Keratinocyte (primary cell): ENCODE results near the gene FAM83G. TPM values are rescaled to one million over a fixed set of nuclear protein-coding genes. Genes with fewer than 3 reads are reported as not detected.

Experiments
- DNase-seq: peaks from one replicate; pipeline ENCODE4 v3.0.0-alpha.2; 2011; ENCODE audit warnings: low read depth, missing footprints, low spot score
- FAIRE-seq: peaks from 2 replicates; lab custom pipeline; 2011; peaks lifted over from hg19 to GRCh38; lab: Jason Lieb, UNC
- H2AFZ ChIP-seq: 2 replicates; pipeline ENCODE4 v1.6.0; 2012; ENCODE audit warnings: low read length, control low read depth, inconsistent platforms; ENCODE audit not compliant: control insufficient read depth
- H3K27ac ChIP-seq: 2 replicates; pipeline ENCODE4 v1.5.1; 2011; ENCODE audit warnings: low read length; ENCODE audit not compliant: control insufficient read depth, insufficient read depth
- H3K27me3 ChIP-seq: 3 replicates; pipeline ENCODE4 v1.6.0; 2011; ENCODE audit warnings: low read length; ENCODE audit not compliant: control insufficient read depth, insufficient read depth; ENCODE audit errors: extremely low read depth
- H3K36me3 ChIP-seq, 2 experiments: 2 replicates in 1 of 2; 3 replicates in 1 of 2; pipeline ENCODE4 v1.5.1; 2011; ENCODE audit warnings: low read length in 2 of 2, mild to moderate bottlenecking in 1 of 2; ENCODE audit not compliant: control insufficient read depth in 2 of 2, insufficient read depth in 2 of 2; ENCODE audit errors: extremely low read depth in 1 of 2
- H3K4me1 ChIP-seq: 3 replicates; pipeline ENCODE4 v1.5.1; 2011; ENCODE audit warnings: low read length; ENCODE audit not compliant: control insufficient read depth, insufficient read depth; ENCODE audit errors: extremely low read depth
- H3K4me2 ChIP-seq: 3 replicates; pipeline ENCODE4 v1.6.0; 2011; ENCODE audit warnings: low read depth, low read length; ENCODE audit not compliant: control insufficient read depth, insufficient read depth; ENCODE audit errors: extremely low read depth
- H3K4me3 ChIP-seq, 3 experiments: fragments of 200-600 bp in 1 of 3; sonication (generic) in 1 of 3; 2 replicates in 2 of 3; 3 replicates in 1 of 3; pipeline ENCODE4 v1.5.1; 2011 to 2016; ENCODE audit warnings: low read length in 3 of 3, mild to moderate bottlenecking in 3 of 3, control low read depth in 2 of 3, inconsistent platforms in 1 of 3, low read depth in 1 of 3, mixed read lengths in 1 of 3, mixed run types in 1 of 3, moderate library complexity in 1 of 3; ENCODE audit not compliant: control insufficient read depth in 2 of 3, insufficient read depth in 2 of 3; ENCODE audit errors: extremely low read depth in 1 of 3
- H3K79me2 ChIP-seq: 2 replicates; pipeline ENCODE4 v1.6.0; 2012; ENCODE audit warnings: low read length; ENCODE audit not compliant: control insufficient read depth, insufficient read depth
- H3K9ac ChIP-seq: 3 replicates; pipeline ENCODE4 v1.6.0; 2011; ENCODE audit warnings: low read length; ENCODE audit not compliant: control insufficient read depth, insufficient read depth; ENCODE audit errors: extremely low read depth
- H3K9me1 ChIP-seq: 3 replicates; pipeline ENCODE4 v1.6.0; 2011; ENCODE audit warnings: low read length; ENCODE audit not compliant: control insufficient read depth, insufficient read depth; ENCODE audit errors: extremely low read depth
- H3K9me3 ChIP-seq: 2 replicates; pipeline ENCODE4 v1.5.1; 2012; ENCODE audit warnings: low read depth, low read length; ENCODE audit not compliant: control insufficient read depth
- H4K20me1 ChIP-seq: 3 replicates; pipeline ENCODE4 v1.6.0; 2011; ENCODE audit warnings: low read length; ENCODE audit not compliant: control insufficient read depth, insufficient read depth; ENCODE audit errors: extremely low read depth
- CTCF ChIP-seq, 3 experiments: IDR thresholded peaks in 1 of 3; conservative IDR thresholded peaks in 1 of 3; optimal IDR thresholded peaks in 1 of 3; 2 replicates in 2 of 3; 3 replicates in 1 of 3; pipeline versions ENCODE3 to v1.5.1; 2011; ENCODE audit warnings: low read length in 3 of 3, mild to moderate bottlenecking in 3 of 3, moderate library complexity in 2 of 3, control low read depth in 1 of 3, inconsistent platforms in 1 of 3; ENCODE audit not compliant: insufficient read depth in 2 of 3; ENCODE audit errors: extremely low read depth in 1 of 3
- EZH2 ChIP-seq: IDR thresholded peaks from one replicate; pipeline ENCODE4 v1.6.1; 2012; ENCODE audit warnings: inconsistent platforms, mild to moderate bottlenecking, low read length, moderate library complexity
- dilution Hi-C: fragments of 300-500 bp; cut with MboI; formaldehyde crosslinking; loops from one replicate; pipeline ENCODE4 v1.7.0; 2020; ENCODE audit warnings: low sequenced_read_pairs; ENCODE audit not compliant: extremely low pct_ligation_motif_present
- polyA plus RNA-seq, 5 experiments: library from polyadenylated mRNA; depleted of rRNA in 3 of 5; stranded (reverse) in 3 of 5; stranded (forward) in 1 of 5; unstranded in 1 of 5; fragments of >200 nt; gene quantifications; 1 replicate in 1 of 5; 2 replicates in 3 of 5; 3 replicates in 1 of 5; pipeline versions ENCODE4 v1.2.1 to v1.2.3, GENCODE V29; 2011 to 2012; ENCODE audit warnings: missing spikeins in 2 of 5, low read depth in 1 of 5, low replicate concordance in 1 of 5

The FAM83G gene
- polyA plus RNA-seq, 1 donor (not counting 4 experiments of a cell fraction or from before 2014, with no cell fraction given) = 23.2 TPM

GRCh38 chr17:18963126-18964017 is 41.2 kb downstream of the FAM83G start:
- Histone ChIP-seq H2AFZ (no peak overlapping the region), H4K20me1 (peaks cover 2% of the 10 kb centered on the region), H3K4me3 (no peak overlapping the region), H3K27me3 (no peaks in the 10 kb centered on the region), H3K4me1 (peaks cover 26% of the 10 kb centered on the region), H3K36me3 (no peaks in the 10 kb centered on the region), H3K79me2 (no peaks in the 10 kb centered on the region), H3K27ac (no peak overlapping the region), H3K4me2 (no peak overlapping the region), H3K9ac (no peak overlapping the region), H3K9me3 (no peaks in the 10 kb centered on the region), H3K9me1 (peaks cover 2% of the 10 kb centered on the region)
- no peak for TF ChIP-seq EZH2
- no peak for TF ChIP-seq CTCF (optimal IDR thresholded peaks at IDR 0.05 in 1 of 3, IDR thresholded peaks at IDR 0.05 in 1 of 3, conservative IDR thresholded peaks at IDR 0.05 in 1 of 3; ENCODE audit: extremely low read depth in 1 of 3, insufficient read depth in 2 of 3, low read length in 3 of 3)
- dilution Hi-C loops = no loop called here
- DNase-seq (no peak), FAIRE-seq (no peak)

GRCh38 chr17:18962494-18962815 is 42.1 kb downstream of the FAM83G start:
- H4K20me1 ChIP-seq = no peaks in the 10 kb centered on the region
- no peak for TF ChIP-seq EZH2
- no peak for TF ChIP-seq CTCF (optimal IDR thresholded peaks at IDR 0.05 in 1 of 3, IDR thresholded peaks at IDR 0.05 in 1 of 3, conservative IDR thresholded peaks at IDR 0.05 in 1 of 3; ENCODE audit: extremely low read depth in 1 of 3, insufficient read depth in 2 of 3, low read length in 3 of 3)
- no peak overlapping the region for H3K4me3 ChIP-seq
- DNase-seq = no peak
- H3K79me2 ChIP-seq = no peaks in the 10 kb centered on the region
- no peak overlapping the region for H3K27ac ChIP-seq
- no peak overlapping the region for H2AFZ ChIP-seq
- no peak for FAIRE-seq
- dilution Hi-C loops = no loop called here
- H3K4me2 ChIP-seq = no peak overlapping the region
- no peaks in the 10 kb centered on the region for H3K27me3 ChIP-seq
- no peaks in the 10 kb centered on the region for H3K9me1 ChIP-seq
- H3K4me1 ChIP-seq = peaks cover 17% of the 10 kb centered on the region
- no peaks in the 10 kb centered on the region for H3K9me3 ChIP-seq
- H3K36me3 ChIP-seq = no peaks in the 10 kb centered on the region
- H3K9ac ChIP-seq = peak overlapping the region; percentile 22
